MM.1S (cell line): Measurements from ENCODE around the gene BCDIN3D.

ENCODE experiments used
- DNase-seq: peaks from one replicate; pipeline ENCODE4 v3.0.0-alpha.2; 2015
- H2AFZ ChIP-seq: fragments of 300-600 bp; sonication (generic); 2 replicates; pipeline ENCODE4 v1.6.0; 2016; ENCODE audit warnings: antibody characterized with exemption, low read length
- H3F3A ChIP-seq: fragments of 300-600 bp; sonication (generic); 2 replicates; pipeline ENCODE4 v1.6.1; 2016; ENCODE audit warnings: mild to moderate bottlenecking, antibody characterized with exemption, low read length, moderate library complexity, mixed read lengths; ENCODE audit not compliant: insufficient read depth
- H3K27ac ChIP-seq: fragments of 300-600 bp; sonication (generic); 2 replicates; pipeline ENCODE4 v1.5.1; 2016; ENCODE audit warnings: mild to moderate bottlenecking, low read length
- H3K27me3 ChIP-seq: fragments of 300-600 bp; sonication (generic); replicated peaks from 2 replicates; pipeline ENCODE4 v1.6.0; 2016; ENCODE audit warnings: low read length; ENCODE audit not compliant: insufficient read depth
- H3K36me3 ChIP-seq: fragments of 300-600 bp; sonication (generic); replicated peaks from 2 replicates; pipeline ENCODE4 v1.6.1; 2016; ENCODE audit warnings: mild to moderate bottlenecking, low read length, mixed read lengths; ENCODE audit not compliant: insufficient read depth
- H3K4me1 ChIP-seq: fragments of 300-600 bp; sonication (generic); 2 replicates; pipeline ENCODE4 v1.6.1; 2016; ENCODE audit warnings: low read length, mixed read lengths
- H3K4me2 ChIP-seq: fragments of 300-600 bp; sonication (generic); 2 replicates; pipeline ENCODE4 v1.6.0; 2016; ENCODE audit warnings: low read depth, low read length
- H3K4me3 ChIP-seq: fragments of 300-600 bp; sonication (generic); 2 replicates; pipeline ENCODE4 v1.5.1; 2016; ENCODE audit warnings: low read length, mixed read lengths
- H3K79me2 ChIP-seq: fragments of 300-600 bp; sonication (generic); 2 replicates; pipeline ENCODE4 v1.6.1; 2016; ENCODE audit warnings: mixed run types, low read length, mixed read lengths
- H3K9ac ChIP-seq: fragments of 300-600 bp; sonication (generic); 2 replicates; pipeline ENCODE4 v1.6.1; 2016; ENCODE audit warnings: low read length, mixed read lengths
- H3K9me2 ChIP-seq: fragments of 300-600 bp; sonication (generic); replicated peaks from 2 replicates; pipeline ENCODE4 v1.6.1; 2016; ENCODE audit warnings: mild to moderate bottlenecking, low read length, mixed read lengths; ENCODE audit not compliant: insufficient read depth
- H3K9me3 ChIP-seq: fragments of 300-600 bp; sonication (generic); replicated peaks from 2 replicates; pipeline ENCODE4 v1.6.1; 2016; ENCODE audit warnings: mild to moderate bottlenecking, low read length, mixed read lengths; ENCODE audit not compliant: insufficient read depth
- H4K20me1 ChIP-seq: fragments of 300-600 bp; sonication (generic); 2 replicates; pipeline ENCODE4 v1.6.1; 2016; ENCODE audit warnings: mild to moderate bottlenecking, low read length, moderate library complexity, mixed read lengths; ENCODE audit not compliant: insufficient read depth
- CTCF ChIP-seq: fragments of 300-600 bp; sonication (generic); IDR thresholded peaks from 2 replicates; pipeline ENCODE4 v1.5.1; 2016; ENCODE audit warnings: antibody characterized with exemption, low read length, mixed read lengths
- EZH2 ChIP-seq: fragments of 300-600 bp; sonication (generic); optimal IDR thresholded peaks from 2 replicates; pipeline ENCODE3; 2017; ENCODE audit warnings: low read depth, mild to moderate bottlenecking, antibody characterized with exemption, low read length, mixed read lengths
- EZH2phosphoT487 ChIP-seq: fragments of 300-600 bp; sonication (generic); IDR thresholded peaks from 2 replicates; pipeline ENCODE4 v1.6.1; 2018; ENCODE audit warnings: antibody characterized with exemption, low read length

Gene BCDIN3D

GRCh38 chr12:49811961-49812401, 30.9 kb downstream of the BCDIN3D start:
- no peak overlapping the region for H3K9ac ChIP-seq
- 0 out of 2 replicates have a peak, but pooled peaks cover 3% of the 10 kb centered on the region for H3K27me3 ChIP-seq
- H3K4me3 ChIP-seq, result no peak overlapping the region
- DNase-seq, result no peak
- H3K4me2 ChIP-seq, result no peak overlapping the region
- TF ChIP-seq EZH2, result no peak
- no peak for TF ChIP-seq EZH2phosphoT487
- TF ChIP-seq CTCF, result no peak
- no peaks in the 10 kb centered on the region for H3K9me2 ChIP-seq
- no peaks in the 10 kb centered on the region for H3K9me3 ChIP-seq
- H4K20me1 ChIP-seq, result no peaks in the 10 kb centered on the region
- H3K36me3 ChIP-seq, result no peaks in the 10 kb centered on the region
- peaks cover 17% of the 10 kb centered on the region for H3K4me1 ChIP-seq
- H3K27ac ChIP-seq, result no peak overlapping the region
- H3F3A ChIP-seq, result 0 out of 2 replicates have a peak, but pooled peaks cover 2% of the 10 kb centered on the region
- H2AFZ ChIP-seq, result no peak overlapping the region
- no peaks in the 10 kb centered on the region for H3K79me2 ChIP-seq

DNA sequence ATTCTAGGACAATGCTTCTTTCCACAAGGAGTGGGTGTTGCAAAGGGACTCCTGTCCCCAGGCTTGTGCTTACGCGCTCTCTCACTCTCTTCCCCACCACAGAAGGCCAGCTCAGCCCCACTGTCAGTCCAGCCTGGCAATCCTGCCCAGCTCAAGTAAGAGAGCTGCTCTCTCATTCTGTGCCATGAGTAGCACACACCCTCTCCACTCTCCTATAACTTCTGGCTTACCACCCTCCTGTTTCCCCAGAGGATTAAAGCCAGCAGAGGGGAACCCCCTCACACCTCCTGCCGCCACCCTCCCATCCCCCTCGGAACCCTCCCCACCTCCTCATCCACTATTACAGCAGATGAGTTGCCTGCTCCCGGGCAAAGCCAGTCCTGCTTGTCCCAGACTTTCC, 31.8 kb downstream of the BCDIN3D start:
- no peak overlapping the region for H2AFZ ChIP-seq
- H3K27ac ChIP-seq, result no peak overlapping the region
- 0 out of 2 replicates have a peak, but pooled peaks cover 3% of the 10 kb centered on the region for H3K27me3 ChIP-seq
- H3K9ac ChIP-seq, result no peak overlapping the region
- no peaks in the 10 kb centered on the region for H4K20me1 ChIP-seq
- H3K9me2 ChIP-seq, result no peaks in the 10 kb centered on the region
- TF ChIP-seq CTCF (no peak), EZH2phosphoT487 (no peak), EZH2 (no peak)
- H3K4me2 ChIP-seq, result no peak overlapping the region
- H3K79me2 ChIP-seq, result no peaks in the 10 kb centered on the region
- peaks cover 17% of the 10 kb centered on the region for H3K4me1 ChIP-seq
- DNase-seq, result no peak
- H3K4me3 ChIP-seq, result no peak overlapping the region
- no peaks in the 10 kb centered on the region for H3K36me3 ChIP-seq
- 0 out of 2 replicates have a peak, but pooled peaks cover 2% of the 10 kb centered on the region for H3F3A ChIP-seq
- H3K9me3 ChIP-seq, result no peaks in the 10 kb centered on the region

- H4K20me1 ChIP-seq, result no peaks in the 10 kb centered on the region
- no peak overlapping the region for H3K27ac ChIP-seq
- DNase-seq, result no peak
- no peaks in the 10 kb centered on the region for H3K79me2 ChIP-seq
- H3K9me2 ChIP-seq, result no peaks in the 10 kb centered on the region
- no peaks in the 10 kb centered on the region for H3F3A ChIP-seq
- H3K9ac ChIP-seq, result no peak overlapping the region
- no peak for TF ChIP-seq EZH2
- TF ChIP-seq CTCF, result no peak
- TF ChIP-seq EZH2phosphoT487, result no peak
- H3K4me3 ChIP-seq, result no peak overlapping the region
- 0 out of 2 replicates have a peak, but pooled peaks cover 3% of the 10 kb centered on the region for H3K27me3 ChIP-seq
- no peaks in the 10 kb centered on the region for H3K9me3 ChIP-seq
- no peak overlapping the region for H3K4me2 ChIP-seq
- no peaks in the 10 kb centered on the region for H3K36me3 ChIP-seq
- H3K4me1 ChIP-seq, result peaks cover 6% of the 10 kb centered on the region
- no peak overlapping the region for H2AFZ ChIP-seq
Observed at GRCh38 chr12:49809906-49810389, 33.0 kb downstream of the BCDIN3D start.
